GM18951 (cell line): ENCODE measurements around the gene TRPM2.
"Not testable (repeated sequence)": the region's sequence is repeated elsewhere in the genome, so short reads cannot be mapped to it uniquely, and the experiment has no call there.

Experiments used
- POLR2A ChIP-seq: IDR thresholded peaks from 4 replicates; pipeline ENCODE4 v1.6.1; 2011; ENCODE audit warnings: mild to moderate bottlenecking; ENCODE audit not compliant: insufficient read length, insufficient read depth; ENCODE audit errors: extremely low read depth
- in situ Hi-C: fragments of 300-500 bp; cut with MboI; formaldehyde crosslinking; loops from one replicate; pipeline ENCODE4 v1.12.0; 2022; ENCODE audit warnings: low sequenced_read_pairs, mixed read lengths, inconsistent platforms; ENCODE audit not compliant: unreplicated experiment

TRPM2 gene

DNA sequence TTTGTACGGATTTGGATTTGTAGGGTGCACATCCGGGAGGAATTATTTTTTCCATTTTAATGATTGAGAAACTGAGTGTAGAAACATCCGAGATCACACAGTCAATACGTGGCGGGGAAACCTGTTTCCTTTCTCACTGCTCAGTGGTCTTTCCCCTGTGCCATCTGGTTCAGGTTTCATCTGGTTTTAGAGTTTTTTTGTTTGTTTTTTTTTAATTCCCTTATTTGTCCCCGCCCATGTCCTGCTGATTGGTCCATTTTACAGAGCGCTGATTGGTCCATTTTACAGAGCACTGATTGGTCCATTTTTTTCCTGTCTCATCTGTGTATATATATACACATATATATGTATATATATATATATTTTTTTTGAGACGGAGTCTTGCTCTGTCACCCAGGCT is 6.0 kb downstream of the TRPM2 start:
- no peak for TF ChIP-seq POLR2A
- in situ Hi-C loops, result no loop called here

DNA sequence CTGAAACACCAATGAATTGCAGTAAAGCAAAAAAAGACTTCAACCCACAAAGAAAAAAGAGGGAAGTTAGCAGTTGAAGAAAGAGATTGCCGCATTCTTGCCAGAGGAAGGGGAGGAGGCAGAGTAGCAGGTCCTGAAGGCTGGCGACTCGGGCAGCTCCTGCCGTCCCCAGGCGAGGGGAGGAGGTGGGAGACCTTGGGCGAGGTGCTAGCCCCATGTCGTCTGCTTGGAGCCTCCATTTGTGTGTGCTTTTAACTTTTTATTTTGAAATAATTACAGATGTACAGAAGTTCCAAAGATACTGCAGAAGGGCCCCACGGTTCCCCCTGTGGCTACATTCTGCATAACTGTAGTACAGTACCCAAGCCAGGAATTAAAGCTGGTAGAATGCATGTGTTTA is 6.7 kb downstream of the TRPM2 start:
- TF ChIP-seq POLR2A, result no peak
- in situ Hi-C loops, result no loop called here

DNA sequence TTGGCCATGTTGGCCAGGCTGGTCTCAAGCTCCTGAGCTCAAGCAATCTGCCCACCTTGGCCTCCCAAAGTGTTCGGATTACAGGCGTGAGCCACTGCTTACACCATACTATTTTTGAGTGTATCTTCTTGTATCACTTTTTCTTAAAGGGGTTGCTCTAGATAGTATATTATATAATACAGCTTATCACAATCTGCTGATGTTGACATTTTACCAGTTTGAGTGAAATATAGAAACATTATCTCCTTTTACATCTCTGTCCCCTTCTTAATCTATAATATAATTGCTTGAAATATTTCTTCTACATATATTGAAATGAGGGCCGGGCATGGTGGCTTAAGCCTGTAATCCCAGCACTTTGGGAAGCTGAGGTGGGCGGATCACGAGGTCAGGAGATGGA is 8.5 kb downstream of the TRPM2 start:
- in situ Hi-C loops, result not testable (repeated sequence)

DNA sequence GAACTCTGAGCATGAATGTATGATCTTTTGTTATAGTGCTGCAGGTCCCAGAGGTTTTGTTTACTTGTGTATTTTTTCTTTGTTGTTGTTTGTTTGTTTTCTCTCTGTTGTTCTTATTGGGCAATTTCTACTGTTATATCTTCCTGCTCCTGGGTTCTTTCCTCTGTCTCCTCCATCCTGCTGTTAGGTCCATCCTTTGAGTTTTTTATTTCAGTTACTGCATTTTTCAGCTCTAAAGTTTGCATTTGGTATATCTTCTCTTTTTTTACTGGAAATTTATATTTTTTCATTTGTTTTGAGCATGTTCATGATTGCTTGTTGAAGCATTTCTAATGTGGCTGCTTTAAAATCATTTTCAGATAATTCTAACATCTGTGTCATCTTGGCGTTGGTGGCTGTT is 9.9 kb downstream of the TRPM2 start:
- TF ChIP-seq POLR2A, result no peak
- in situ Hi-C loops, result no loop called here

DNA sequence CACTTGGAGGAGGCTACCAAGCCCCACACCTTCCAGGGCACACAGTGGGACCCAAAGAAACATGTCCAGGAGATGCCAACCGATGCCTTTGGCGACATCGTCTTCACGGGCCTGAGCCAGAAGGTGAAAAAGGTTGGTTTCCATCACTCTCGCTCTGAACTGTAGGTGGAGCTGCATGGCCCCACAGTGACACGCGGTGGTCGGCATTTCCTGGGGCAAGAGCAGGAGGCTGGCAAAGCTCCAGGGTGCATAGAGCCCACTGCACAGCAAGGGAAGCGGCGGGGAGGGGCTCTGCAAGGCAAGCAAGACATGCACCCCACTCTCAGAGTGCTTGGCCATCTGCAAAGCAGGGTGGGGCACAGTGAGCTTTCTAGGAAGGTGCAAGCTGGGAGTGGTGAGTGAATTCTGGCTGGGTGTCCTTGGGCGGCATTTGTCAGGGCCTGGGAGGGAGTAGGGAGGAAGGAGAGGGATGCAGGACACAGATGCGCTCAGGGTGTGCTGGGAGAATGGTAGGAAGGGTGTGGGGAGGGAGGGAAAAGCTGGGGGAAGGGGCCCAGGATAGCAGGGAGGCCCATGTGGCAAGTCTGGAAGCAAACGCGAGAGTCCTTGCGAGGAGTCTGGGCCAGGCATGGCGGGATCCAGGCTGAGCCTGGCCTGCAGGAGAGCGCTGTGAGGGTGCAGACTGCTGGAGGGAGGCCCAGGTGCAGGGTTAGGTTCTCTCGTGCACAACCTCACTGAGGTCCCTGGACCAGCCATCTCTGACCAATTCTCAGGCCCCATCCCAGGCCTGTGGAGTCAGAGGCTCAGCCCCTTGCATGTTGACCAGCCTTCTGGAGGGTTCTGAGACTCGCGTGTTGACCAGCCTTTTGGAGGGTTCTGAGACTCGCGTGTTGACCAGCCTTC is 11.0 kb downstream of the TRPM2 start:
- TF ChIP-seq POLR2A, result no peak
- in situ Hi-C loops, result no loop called here

DNA sequence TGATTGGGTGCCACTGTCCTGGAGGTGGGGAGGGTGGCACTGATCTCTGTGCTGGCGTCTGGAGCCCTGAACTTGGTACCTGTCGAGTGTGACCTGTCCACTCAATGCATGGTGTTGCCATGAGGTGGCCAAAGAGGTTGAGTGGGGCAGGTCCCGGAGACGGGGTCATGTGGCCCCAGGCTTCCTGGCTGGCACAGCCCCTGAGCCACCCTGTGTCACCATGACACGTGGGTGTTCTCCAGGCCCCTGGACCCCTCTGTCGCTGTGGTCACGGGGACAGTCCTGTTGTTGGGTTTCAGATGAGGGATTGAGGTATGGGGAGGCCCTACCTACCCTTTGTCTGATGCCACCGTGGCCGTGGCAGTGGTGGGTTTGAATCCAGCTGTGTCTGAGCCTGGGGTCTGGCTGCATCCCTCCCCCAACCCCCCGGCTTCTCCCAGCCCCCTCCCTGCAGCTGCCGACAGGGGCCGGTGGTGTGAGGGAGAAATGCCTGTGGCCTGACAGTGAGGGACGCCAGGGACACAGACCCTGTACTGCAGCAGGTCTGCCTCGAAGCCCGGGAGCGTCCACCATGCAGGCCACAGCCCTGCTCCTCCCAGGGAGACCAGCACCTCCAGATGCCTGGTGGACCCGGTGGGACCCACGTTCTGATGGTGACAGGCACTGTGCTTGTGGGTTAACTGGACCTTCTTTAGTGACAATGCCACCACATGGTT is 12.0 kb downstream of the TRPM2 start:
- in situ Hi-C loops, result no loop called here

DNA sequence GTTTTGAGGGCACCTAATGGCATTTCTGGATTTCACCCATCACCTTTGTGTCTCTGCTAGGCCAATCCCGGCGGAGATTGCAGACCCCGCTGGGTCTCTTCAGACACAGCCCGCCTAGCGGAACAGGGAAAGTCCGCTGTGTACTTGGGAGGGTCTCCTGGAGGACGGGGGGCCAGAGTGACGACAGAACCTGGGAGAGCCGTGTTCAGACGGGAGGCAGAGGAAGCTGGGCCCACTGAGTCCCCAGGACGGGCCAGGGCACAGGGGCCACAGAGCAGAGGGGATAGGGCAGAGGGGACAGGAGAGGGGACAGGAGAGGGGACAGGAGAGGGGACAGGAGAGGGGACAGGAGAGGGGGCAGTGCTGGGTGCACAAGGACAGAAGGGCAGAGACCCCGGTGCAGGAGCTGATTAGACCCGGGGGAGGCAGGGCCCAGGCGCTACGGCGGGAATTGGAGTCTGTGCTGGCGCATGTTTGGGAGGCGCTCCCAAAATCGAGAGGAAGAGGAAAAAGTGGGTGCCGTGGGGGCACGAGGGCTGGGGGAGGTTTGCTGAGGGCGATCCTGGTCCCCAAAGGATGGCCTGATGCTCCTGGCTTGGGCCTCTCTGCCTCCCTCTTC is 12.7 kb downstream of the TRPM2 start:
- TF ChIP-seq POLR2A, result no peak
- in situ Hi-C loops, result no loop called here

More for the DNA sequence above, 12.0 kb downstream of the TRPM2 start:
- TF ChIP-seq POLR2A, result no peak

DNA sequence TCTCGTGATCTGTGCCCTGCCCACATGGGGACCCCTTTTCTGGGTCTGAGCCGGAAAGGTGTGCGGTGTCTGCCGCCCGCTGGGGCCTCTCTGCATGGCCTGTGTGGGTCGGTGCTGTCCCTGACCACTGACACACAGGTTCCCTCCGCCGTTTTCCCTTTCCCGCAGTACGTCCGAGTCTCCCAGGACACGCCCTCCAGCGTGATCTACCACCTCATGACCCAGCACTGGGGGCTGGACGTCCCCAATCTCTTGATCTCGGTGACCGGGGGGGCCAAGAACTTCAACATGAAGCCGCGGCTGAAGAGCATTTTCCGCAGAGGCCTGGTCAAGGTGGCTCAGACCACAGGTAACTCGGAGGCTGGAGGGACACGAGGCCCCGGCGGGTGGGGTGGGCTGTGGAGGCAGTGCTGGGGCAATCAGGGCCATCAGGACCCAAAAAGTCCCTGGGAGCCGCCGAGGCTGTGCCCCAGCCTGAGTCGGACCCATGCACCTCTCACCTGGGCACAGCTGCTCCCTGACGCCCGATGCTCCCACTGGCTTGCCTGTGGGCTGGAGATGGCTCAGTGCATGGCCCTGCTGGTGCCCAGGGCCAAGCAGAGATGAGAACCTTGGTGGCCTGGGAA is 13.3 kb downstream of the TRPM2 start:
- in situ Hi-C loops, result no loop called here
- TF ChIP-seq POLR2A, result no peak

DNA sequence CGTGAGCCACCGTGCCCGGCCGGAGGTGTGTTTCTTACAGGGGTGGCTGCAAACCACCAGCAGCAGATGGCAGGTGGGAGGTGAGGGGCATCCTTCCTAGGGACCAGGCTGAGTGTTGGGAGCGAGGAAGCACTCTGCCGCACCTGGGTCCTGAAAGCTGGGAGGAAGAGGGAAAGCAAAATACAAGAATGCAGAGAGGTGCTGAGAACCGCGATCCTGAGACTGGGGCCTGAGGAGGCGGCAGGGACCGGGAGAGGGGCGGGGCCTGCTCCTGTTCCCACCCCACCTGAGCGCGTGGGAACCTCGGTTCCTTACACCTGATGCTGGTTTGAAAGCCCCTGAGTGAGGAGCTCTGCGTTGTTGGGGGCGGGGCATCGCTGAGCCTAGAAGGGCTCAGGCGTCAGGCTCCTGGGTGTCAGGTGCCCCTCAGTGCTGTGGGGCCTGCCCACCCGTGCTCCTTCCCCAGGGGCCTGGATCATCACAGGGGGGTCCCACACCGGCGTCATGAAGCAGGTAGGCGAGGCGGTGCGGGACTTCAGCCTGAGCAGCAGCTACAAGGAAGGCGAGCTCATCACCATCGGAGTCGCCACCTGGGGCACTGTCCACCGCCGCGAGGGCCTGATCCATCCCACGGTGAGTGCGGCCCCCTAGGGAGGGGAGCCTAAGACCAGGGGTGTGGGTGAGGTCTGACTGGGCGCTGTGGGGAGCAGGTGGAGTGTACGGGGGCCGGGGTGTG is 15.5 kb downstream of the TRPM2 start:
- in situ Hi-C loops, result no loop called here
- no peak for TF ChIP-seq POLR2A

DNA sequence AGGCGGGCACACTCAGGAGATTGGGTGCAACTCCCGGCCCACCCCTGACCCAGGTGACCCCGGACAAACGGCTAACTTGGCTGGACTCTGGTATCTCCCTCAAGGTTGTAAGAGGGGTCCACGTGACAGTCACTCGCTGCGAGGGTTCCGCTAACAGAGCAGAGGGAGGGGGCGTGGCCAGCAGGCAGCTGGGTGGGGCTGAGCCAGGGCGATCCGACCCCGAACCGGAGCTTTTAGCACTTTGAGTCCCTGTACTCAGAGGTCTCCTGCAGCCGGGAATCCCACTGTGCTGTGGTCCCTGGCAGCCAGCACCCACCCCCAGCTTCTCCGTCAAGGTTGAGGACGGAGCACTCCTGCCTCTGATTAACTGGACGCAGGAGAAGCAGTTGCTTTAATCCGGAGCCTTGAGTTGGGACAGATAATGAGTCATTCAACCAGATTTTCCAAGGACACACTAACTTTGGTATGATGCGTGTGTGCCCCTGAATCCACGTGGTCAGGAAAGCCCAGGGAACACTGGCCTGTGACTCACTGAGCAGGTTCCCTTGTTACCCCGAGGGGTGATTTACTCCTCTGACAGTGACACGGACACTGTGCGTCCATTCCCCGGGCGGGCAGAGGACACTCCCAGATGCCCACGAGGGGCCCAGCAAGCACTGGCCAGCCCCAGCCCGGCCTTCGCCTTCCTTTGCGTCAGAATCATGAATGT is 16.8 kb downstream of the TRPM2 start:
- in situ Hi-C loops, result no loop called here
- TF ChIP-seq POLR2A, result no peak

DNA sequence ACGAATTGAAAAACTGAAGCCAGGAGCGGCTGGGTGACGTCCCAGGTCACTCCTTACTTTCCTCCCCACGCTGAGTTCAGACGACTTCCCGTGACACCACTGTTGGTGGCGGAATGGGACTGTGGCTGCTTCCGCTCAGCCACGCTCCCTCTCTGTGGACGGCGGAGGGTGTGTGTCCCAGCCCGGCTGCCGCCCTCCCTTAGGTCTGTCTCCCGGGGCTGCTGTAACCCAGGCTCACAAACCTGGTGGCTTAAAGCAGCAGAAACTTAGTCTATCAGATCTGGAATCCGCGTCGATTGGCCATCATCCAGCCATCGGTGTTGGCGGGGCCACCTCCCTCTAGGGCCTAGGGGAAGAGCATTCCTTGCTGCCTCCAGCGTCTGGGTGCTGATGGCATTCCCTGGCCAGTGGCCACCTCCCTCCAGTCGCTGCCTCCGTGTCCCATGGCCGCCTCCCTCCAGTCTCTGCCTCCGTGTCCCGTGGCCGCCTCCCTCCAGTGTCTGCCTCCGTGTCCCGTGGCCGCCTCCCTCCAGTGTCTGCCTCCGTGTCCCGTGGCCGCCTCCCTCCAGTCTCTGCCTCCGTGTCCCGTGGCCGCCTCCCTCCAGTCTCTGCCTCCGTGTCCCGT is 17.5 kb downstream of the TRPM2 start:
- in situ Hi-C loops, result no loop called here
- no peak for TF ChIP-seq POLR2A

DNA sequence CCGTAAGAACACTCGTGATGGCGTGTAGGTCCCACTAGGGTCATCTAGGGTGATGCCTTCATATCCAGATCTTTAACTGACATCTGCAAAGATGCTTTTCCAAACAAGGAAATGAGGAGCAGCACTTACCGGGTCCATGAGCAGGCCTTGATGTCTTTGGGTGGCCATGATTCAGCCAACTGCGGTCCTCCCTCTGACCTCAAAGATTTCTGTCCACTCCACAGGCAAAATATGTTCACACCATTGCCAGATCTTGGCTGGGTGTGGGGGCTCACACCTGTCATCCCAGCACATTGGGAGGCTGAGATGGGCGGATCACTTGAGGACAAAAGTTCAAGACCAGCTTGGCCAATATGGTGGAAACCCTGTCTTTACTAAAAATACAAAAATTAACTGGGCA is 18.2 kb downstream of the TRPM2 start:
- in situ Hi-C loops, result no loop called here
- no peak for TF ChIP-seq POLR2A
